ENCODE results near the gene CES2.
"Not testable (repeated sequence)": the region's sequence is repeated elsewhere in the genome, so short reads cannot be mapped to it uniquely, and the experiment has no call there.

Gene CES2

DNA sequence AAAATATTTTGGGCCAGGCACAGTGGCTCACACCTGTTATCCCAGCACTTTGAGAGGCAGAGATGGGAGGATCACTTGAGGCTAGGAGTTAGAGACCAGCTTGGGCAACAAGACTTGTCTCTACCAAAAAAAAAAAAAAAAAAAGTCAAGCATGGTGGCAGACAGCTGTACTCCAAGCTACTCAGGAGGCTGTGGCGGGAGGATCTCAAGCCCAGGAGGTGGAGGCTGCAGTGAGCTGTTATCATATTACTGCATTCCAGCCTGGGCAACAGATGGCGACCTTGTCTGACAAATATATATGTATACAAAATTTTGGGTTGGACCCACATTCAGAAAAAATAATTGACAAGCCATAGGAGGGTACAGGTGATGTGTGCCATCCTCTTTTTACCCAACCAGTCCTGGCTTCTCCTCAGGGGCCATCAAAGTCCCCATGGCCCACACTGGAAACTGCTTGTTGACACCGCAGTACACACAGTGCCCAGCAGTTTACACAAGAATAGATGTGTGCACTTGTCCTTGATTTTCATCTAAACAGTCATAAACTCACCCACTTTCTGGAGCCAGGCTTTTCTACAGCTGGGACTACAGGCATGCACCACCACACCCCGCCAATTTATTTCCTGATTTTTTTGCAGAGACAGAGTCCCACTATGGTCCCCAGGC, 1.7 kb downstream of the CES2 start:
- DNase-seq = no peak

DNA sequence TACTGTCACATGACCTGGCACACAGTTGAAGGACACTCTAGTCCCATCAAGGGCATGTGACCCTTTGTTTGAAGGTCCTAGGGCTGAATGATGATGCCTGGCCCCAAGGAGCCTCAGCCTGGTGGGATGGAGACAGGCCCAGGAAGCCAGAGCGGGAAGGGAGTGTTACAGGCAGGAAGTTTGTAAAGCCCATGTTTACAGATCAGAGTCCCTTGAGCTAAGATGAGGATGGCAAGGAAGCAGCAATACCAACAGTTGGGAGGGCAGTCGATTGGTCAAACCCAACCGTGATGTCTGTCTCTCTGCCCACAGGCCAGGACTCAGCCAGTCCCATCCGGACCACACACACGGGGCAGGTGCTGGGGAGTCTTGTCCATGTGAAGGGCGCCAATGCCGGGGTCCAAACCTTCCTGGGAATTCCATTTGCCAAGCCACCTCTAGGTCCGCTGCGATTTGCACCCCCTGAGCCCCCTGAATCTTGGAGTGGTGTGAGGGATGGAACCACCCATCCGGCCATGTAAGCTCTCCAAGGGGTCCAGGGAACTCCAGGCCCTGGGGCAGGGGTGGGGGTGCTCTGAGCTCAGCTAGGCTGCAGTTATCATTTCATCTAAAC, 2.5 kb downstream of the CES2 start:
- DNase-seq = no peak

DNA sequence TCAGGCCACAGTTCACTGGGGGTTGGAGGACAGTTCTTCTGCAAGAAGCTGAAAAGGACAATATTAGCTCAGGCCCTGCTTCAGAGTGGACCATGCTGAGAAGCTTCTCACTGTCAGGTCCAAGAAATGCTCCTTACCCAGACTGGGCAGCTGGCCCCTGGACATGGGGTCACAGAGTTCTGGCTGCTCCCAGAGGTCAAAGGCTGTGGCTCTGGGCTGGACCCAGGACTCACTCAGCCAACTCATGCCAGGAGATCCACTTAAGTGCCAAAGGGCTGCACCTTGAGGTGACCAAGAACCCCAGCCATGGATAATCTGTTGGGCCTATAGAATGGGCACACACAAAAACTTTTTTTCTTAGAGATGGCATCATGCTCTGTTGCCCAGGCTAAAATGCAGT, 4.0 kb downstream of the CES2 start:
- no peak for DNase-seq

DNA sequence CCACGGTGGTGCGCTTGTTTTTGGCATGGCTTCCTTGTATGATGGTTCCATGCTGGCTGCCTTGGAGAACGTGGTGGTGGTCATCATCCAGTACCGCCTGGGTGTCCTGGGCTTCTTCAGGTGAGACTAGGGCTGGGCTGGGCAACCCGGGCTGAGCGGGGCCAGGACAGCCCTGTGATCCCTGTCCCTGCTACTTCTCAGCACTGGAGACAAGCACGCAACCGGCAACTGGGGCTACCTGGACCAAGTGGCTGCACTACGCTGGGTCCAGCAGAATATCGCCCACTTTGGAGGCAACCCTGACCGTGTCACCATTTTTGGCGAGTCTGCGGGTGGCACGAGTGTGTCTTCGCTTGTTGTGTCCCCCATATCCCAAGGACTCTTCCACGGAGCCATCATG, 4.9 kb downstream of the CES2 start:
- no peak for DNase-seq

DNA sequence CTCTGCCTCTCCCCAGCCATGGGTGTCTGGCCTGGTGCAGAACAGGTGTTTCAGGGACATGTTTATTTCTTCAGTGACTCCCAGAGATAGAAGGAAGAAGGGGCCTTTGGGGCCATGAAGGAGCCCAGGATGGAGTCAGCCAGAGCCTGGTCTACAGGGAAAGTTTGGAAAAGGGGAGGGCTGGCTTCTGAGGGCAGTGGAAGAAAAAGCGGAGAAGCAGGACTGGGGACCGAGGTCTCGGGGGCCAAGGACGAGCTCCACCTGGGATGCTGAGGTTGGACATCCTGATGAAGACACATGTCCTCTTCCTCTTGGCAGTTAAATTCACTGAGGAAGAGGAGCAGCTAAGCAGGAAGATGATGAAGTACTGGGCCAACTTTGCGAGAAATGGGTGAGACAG, 7.7 kb downstream of the CES2 start:
- DNase-seq = no peak

DNA sequence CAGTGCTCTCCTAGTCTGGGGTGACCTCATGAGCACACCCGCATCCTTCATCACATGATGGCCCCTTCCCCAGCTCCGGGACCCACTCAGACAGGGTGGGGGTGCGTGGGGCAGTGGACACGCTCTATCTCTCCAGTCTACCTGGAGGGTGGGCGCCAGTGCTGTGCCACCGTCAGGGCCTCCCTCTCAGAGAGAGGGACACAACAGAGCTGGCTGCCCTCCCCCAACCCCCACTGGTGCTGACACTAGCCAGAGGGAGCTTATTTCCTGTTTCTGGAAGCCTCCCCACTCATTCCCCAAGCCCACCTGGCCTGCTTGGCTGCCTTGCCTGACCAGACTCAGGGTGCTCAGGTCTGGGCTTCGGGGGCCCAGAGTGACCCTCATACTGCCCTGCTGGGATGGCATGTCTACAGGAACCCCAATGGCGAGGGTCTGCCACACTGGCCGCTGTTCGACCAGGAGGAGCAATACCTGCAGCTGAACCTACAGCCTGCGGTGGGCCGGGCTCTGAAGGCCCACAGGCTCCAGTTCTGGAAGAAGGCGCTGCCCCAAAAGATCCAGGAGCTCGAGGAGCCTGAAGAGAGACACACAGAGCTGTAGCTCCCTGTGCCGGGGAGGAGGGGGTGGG, 8.2 kb downstream of the CES2 start:
- DNase-seq = no peak

DNA sequence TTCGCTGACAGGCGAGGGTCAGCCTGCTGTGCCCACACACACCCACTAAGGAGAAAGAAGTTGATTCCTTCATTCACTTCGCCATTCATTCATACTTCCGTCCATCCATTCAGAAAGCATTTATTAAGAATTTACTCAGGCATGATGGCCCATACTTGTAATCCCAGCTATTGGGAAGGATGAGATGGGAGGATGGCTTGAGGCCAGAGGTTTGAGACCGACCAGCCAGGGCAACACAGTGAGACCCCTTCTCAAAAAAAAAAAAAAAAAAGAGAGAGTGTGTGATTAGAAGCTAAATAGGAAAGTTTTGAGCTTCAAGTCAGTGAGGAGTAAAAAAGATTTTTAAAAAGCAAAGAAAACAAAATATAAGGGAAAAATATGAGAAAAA, 8.7 kb downstream of the CES2 start:
- DNase-seq = no peak

DNA sequence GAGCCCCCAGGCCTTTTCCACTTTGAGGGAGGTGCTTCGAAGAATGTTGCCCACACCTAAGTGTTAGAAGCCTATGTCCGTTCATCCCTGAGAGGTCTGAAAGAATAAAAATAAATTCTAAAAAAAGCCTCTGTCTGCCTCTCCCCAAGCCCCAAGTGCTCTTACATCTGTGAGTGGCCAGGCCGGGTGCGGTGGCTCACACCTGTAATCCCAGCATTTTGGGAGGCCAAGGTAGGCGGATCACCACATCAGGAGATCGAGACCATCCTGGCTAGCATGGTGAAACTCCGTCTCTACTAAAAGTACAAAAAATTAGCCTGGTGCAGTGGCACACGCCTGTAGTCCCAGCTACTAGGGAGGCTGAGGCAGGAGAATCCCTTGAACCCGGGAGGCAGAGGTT, 9.7 kb downstream of the CES2 start:
- not testable (repeated sequence) for DNase-seq

DNA sequence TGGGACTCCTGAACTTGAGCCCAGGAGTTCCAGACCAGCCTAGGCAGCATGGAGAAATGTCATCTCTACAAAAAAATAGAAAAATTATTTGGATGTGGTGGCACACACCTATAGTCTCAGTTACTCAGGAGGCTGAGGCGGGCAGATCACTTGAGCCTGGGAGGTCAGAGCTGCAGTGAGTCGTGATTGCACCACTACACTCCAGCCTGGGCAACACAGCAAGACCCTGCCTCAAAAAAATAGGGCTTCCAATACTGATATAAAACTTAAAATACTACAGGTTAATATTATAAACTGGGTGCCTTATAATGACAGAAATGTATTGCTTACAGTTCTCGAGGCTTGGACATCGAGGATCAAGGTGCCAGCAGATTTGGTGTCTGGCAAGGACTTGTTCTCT, 10.6 kb downstream of the CES2 start:
- no peak for DNase-seq

DNA sequence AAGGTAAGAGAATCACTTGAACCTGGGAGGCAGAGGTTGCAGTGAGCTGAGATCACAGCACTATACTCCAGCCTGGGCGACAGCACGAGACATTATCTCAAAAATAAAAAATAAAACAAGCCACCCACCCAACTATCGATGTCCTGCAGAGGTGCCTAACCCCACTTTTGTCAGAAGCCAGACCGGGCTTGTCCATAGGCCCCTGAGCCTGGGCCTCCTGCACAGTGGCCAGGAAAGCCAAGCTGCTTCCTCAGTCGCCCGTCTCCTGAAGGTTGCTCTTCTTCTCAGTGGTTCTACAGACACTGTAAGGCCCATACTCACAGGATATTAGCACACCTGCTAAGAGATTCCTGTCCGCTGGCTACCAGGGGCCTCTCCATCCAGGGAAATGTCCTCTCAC, 11.2 kb downstream of the CES2 start:
- no peak for DNase-seq

DNA sequence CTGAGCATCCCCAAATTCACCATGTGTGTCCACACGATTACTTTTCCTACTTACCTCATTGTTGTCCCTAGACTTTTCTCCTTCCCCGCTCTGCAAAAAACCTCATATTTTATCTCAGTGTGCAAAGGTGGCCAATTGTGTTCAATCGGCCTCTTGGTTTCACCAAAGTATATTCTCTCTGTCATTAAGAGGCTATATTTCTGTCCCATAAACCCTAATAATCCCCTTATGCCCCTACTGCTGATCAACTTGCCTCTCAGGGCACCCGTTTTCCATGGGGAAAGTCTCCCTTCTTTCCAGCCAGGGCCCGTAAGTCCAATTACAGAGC, 11.6 kb downstream of the CES2 start:
- no peak for DNase-seq

DNA sequence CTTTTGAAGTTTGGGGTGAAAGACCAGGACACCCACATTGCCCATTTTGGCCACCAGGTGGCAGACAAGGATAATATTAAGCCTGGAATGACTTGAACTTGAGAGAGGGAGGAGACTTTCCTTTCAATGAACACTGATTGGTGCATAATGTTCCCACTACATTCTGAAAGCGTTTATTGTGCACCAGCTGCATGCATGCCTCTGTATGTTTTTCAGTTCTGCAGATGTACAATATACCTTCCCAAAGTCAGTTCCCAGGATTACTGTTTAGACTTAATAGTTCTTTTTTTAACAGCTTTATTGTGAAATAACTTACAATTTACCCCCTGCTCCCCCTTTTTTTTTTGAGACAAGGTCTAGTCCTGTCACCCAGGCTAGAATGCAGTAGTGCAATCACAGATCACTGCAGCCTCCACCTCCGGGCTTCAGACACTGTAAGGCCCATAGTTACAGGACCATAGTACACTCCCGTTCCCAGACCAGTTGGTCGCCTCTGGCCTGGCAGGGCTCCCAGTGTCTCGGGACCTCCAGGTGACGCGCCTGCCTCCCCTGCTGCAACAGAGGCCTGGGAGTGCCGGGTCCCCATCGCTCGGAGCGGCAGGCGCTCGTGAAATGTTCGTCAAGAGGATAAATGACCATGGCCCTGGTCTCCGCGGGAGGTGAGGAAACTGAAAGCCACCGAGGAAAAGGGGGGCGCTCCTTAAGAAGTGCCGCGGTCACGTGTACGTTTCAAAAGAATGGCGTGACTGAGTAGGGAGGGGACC, 12.2 kb downstream of the CES2 start:
- peak; percentile 64 for DNase-seq

DNA sequence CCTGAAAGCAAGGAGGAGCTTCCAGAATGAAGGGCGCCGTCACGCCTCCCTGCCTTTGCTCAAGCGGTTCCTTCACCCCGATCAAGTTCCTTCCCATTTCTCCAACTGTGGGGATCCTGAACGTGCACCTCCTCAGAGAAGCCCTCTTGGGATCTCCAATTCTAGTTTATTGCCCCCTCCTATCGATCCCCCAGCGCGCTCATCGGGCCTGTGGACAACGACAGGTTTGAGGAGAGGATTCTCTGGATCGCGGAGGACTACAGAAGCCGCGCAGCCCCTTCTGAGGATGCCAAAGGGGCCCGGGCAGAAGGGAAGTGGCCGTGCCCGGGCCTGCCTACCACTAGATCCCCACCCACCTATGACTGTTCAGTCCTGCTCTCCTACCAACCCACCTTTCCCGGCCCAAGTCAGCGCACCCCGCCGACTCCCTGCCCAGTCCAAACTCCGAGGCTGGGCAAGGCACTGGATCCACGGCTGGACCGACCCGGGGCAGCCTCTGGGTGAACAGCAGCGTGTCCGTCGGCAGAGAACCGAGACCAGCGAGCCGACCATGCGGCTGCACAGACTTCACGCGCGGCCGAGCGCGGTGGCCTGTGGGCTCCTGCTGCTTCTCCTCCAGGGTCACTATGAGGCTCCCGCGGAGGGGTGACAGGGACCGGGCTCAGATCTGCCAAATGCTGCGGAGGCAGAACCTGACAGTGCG, 13.0 kb downstream of the CES2 start:
- DNase-seq = no peak

DNA sequence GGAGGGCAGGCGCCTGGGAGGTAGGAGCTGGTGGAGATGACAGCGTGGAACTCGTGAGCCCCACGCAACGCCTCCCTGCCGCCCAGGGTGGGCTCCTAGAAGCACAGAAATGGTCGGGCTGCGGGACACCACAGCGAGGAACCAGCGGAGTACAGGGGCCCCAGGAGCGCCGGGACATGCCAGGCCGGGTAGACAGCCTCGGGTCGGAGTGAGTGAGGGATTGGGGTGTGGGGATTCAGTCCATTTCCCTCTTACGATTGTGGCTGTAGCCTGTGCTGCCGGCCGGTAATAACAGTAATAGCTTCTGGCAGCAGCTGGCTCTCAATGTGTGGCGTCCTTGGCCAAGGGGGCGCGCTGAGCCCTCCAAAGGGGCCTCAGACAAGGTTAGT, 13.5 kb downstream of the CES2 start:
- no peak for DNase-seq

DNA sequence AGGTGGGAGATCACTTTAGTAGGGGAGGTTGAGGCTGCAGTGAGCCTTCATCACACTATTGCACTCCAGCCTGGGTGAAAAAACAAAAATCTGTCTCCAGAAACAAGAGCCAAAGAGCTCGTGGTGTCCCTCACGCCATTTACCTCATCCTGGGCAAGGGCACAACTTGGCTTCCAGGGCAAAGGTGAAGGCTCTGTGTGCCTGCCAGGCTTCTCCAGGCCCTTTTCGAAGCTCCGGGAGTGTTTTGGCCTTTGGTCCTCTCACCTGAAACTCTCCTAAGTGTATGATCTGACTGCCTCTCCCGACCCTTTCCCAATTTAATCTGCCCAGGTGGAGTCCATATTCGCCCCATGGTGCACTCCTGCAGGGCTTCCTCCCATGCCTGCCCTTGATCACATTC, 14.2 kb downstream of the CES2 start:
- no peak for DNase-seq

DNA sequence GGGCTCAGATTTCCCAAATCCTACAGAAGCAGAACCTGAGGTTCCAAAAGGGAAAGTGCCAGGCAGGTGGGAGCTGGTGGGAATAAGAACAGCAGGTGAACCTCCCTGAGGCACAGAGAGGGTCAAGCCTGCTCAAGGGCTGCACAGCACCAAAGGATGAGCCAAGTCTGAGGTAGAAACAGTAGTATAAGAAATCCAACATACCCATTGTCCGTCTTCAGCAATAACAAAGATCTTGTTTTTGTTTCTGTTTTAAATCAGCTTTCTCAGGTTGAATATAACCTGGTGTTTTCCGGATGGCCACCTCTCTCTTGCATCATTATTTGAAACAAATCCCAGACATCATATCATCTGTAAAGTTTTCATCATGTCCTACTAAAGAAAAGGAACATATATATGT, 15.1 kb downstream of the CES2 start:
- DNase-seq = no peak

DNA sequence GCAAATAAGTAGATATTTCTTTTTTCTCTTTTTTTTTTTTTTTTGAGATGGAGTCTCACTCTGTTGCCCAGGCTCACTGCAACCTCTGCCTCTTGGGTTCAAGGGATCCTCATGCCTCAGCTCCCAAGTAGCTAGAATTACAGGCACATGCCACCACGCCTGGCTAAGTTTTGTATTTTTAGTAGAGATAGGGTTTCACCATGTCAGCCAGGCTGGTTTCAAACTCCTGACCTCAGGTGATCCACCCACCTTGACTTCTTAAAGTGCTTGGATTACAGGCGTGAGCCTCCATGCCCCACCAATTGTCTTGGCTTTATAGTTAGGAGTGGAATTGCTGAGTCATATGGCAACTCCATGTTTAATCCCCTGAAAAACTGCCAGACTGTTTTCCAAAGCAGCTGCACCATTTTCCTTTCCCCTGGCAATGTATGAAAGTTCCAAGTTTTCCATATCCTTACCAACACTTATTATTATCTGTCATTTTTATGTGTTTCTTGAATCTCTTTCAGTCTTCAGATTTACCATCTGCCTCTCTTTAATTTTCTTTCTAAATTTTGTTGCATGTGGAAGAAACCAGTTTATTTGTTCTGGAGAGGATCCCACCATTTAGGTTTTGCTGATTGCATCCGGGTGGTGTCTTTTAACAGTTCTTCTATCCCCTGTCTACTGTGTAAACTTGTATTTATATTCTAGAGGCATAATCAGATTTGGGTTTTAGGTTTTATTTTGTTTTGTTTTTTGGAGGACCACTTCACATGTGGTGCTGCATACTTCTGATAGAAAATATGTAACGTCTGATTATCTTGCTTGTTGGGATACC, 15.9 kb downstream of the CES2 start:
- DNase-seq = no peak

DNA sequence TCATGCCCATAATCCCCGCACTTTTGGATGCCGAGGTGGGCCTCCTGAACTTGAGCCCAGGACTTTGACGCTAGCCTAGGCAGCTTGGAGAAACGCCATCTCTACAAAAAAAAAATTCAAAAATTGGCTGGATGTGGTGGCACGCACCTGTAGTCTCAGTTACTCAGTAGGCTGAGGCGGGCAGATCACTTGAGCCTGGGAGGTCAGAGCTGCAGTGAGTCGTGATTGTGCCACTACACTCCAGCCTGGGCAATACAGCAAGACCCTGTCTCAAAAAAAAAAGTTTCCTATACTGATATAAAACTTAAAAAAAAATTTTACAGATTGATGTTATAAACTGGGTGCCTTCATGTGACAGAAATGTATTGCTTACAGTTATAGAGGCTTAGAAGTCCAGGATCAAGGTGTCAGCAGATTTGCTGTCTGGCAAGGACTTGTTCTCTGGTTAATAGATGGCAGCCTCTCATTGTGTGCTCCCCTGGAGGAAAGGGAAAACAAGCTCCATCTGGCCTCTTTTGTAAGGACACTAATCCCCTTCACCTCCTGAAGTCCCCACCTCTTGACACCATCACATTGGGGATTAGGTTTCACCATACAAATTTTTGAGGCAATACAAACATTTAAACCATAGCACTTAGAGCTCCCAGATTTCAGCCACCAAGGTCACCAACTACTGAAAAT, 17.3 kb downstream of the CES2 start:
- no peak for DNase-seq

DNA sequence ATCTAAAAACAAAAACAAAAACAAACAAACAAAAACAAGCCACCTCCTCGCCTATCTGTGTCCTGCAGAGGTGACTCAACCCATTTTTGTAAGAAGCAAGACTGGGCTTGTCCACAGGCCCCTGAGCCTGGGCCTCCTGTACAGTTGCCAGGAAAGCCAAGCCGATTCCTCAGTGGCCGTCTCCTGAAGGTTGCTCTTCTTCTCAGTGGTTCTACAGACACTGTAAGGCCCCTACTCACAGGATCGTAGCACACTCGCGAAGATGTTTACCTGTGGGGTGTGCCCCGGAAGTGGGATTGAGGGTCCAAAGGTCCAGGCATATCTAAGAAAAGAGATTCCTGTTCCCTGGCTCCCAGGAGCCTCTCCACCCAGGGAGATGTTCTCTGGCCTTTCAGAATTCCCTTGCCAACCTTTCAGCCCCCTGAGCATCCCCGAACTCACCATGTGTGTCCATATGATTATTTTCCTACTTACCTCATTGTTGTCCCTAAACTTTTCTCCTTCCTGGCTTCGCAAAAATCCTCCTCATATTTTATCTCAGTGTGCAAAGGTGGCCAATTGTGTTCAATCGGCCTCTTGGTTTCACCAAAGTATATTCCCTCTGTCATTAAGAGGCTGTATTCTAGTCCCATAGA, 18.3 kb downstream of the CES2 start:
- no peak for DNase-seq

DNA sequence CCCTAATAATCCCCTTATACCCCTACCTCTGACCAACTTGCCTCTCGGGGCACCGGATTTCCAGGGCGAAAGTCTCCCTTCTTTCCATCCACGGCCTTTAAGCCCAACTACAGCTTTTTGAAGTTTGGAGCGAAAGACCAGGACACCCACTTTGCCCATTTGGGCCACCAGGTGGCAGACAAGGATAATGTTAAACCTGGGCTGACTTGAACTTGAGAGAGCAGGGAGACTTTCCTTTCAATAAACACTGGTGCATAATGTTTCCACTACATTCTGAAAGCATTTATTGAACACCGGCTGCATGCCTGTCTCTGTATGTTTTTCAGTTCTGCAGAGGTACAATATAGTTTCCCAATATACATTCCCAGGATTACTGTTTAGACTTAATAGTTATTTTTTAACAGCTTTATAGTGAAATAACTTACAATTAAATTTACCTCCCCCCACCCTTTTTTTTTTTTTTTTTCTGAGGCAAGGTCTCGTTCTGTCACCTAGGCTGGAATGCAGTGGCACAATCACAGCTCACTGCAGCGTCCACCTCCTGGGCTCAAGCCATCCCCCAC, 18.9 kb downstream of the CES2 start:
- peak; percentile 42 for DNase-seq

Data from NCI-H1105 treated with DMSO at 0.1 percent for 48 hours (cell line).